ENCODE data around the gene NGF. TPM values are rescaled to one million over a fixed set of nuclear protein-coding genes. Genes with fewer than 3 reads are reported as not detected.
A peak's percentile ranks its signal among the peaks of the same experiment; 100 is the strongest.
"Not testable (repeated sequence)": the region's sequence is repeated elsewhere in the genome, so short reads cannot be mapped to it uniquely, and the experiment has no call there.

Gene NGF
- polyA plus RNA-seq, 3 donors, result not detected

DNA sequence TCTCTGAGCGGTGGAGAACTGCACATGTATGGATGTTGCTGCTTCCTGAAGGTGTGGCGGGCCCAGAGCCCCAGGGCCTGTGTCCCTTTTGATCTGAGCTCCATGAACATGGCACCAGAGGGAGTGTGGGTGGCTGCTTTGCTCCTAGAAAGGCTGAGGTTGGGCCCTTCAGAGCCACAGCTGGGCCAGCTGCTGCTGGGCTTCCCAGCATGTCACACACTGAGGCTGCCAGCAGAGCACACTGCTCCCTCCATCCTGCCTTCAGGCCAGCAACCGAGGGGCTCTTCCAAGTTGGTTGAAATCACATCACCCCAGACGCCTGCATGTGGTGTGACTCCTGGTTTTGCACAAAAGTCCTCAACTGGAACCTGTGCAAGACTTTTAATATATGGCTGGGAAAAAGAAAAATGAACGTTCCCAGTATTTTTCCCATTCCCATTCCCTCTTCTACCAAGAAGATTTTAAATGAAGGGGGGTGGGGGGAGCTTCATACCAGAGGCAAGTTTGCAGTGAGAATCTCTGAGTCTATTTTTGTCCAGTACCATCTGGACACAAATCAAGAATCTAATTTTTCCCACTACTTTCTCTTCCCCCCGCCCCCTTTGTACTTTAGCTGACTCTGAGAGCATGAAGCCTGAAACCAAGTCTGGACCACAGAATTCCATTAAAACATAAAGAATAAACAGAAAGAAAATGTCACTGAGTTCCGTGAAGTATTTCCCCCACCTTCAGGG lies 26.2 kb upstream of the NGF start:
- intact Hi-C loops (cut with micrococcal nuclease), result no loop called here
- Mint-ChIP-seq H3K9me3 (peaks cover 14 to 24% (median 18%) of the 10 kb centered on the region in 7 donors), H3K36me3 (no peaks in the 10 kb centered on the region)

DNA sequence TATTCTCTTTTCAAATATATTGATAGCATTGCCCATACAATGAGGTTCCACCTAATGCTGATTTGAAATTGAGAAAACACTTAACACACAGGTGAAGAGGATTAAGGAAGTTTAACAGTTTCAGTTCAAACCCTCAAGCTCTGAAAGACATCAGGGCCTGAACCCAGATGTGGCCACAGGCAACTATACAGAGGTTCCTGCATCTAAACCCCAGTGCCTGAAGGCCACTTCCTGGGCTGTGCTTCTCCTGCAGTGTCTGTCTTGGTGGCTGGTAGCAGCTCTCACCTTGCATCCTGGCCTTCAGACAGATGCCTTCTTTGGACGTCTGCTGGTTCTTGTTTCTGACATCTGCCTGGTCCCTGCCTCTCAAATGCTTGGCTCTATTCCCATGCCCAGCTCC lies 25.1 kb upstream of the NGF start:
- H3K27ac ChIP-seq (ENCODE audit: low read depth in 1 of 2, low read length in 2 of 2), result no peak overlapping the region
- H3K4me1 ChIP-seq (ENCODE audit: control insufficient read depth in 1 of 2, insufficient read depth in 2 of 2, low read length in 2 of 2), result no peaks in the 10 kb centered on the region
- H3K4me2 ChIP-seq (replicated peaks; ENCODE audit: extremely low read depth, low read length, poor library complexity, severe bottlenecking), result no peak overlapping the region
- no peaks in the 10 kb centered on the region for H3K36me3 Mint-ChIP-seq
- WGBS (ENCODE audit: insufficient coverage), result 90% methylated on average over 1 of the region's 1 CpG
- H3K27me3 ChIP-seq (ENCODE audit: control insufficient read depth in 2 of 2, insufficient read depth in 2 of 2, low read length in 2 of 2), result no peaks in the 10 kb centered on the region
- H3K79me2 ChIP-seq (ENCODE audit: insufficient read depth, low read length), result no peaks in the 10 kb centered on the region
- TF ChIP-seq, protein P1, sequence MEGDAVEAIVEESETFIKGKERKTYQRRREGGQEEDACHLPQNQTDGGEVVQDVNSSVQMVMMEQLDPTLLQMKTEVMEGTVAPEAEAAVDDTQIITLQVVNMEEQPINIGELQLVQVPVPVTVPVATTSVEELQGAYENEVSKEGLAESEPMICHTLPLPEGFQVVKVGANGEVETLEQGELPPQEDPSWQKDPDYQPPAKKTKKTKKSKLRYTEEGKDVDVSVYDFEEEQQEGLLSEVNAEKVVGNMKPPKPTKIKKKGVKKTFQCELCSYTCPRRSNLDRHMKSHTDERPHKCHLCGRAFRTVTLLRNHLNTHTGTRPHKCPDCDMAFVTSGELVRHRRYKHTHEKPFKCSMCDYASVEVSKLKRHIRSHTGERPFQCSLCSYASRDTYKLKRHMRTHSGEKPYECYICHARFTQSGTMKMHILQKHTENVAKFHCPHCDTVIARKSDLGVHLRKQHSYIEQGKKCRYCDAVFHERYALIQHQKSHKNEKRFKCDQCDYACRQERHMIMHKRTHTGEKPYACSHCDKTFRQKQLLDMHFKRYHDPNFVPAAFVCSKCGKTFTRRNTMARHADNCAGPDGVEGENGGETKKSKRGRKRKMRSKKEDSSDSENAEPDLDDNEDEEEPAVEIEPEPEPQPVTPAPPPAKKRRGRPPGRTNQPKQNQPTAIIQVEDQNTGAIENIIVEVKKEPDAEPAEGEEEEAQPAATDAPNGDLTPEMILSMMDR (IDR thresholded peaks at IDR 0.05), result no peak
- peaks cover 7 to 24% of the 10 kb centered on the region in 2 donors for H3K9me3 ChIP-seq (replicated peaks in 1 of 2; ENCODE audit: control insufficient read depth in 1 of 2, insufficient read depth in 1 of 2, low read length in 2 of 2)
- peak overlapping the region in 1 of 7 donors; percentile 24 for H3K27ac Mint-ChIP-seq
- no peaks in the 10 kb centered on the region for H3K27me3 Mint-ChIP-seq (ENCODE audit: low read depth in 3 of 3)
- no peak overlapping the region for H2AFZ ChIP-seq (ENCODE audit: insufficient read depth, low read depth, low read length, poor library complexity, severe bottlenecking)
- no peak overlapping the region for H3K4me3 Mint-ChIP-seq
- H3K36me3 ChIP-seq (replicated peaks in 1 of 2; ENCODE audit: control insufficient read depth in 1 of 2, insufficient read depth in 2 of 2, low read length in 2 of 2), result no peaks in the 10 kb centered on the region
- no peak overlapping the region for H3K4me3 ChIP-seq (replicated peaks in 1 of 3; ENCODE audit: low read depth in 2 of 3, low read length in 3 of 3)
- H3K9ac ChIP-seq (ENCODE audit: insufficient read depth, low read length, poor library complexity, severe bottlenecking), result no peak overlapping the region
- H3K9me3 Mint-ChIP-seq, result peaks cover 15 to 24% (median 18%) of the 10 kb centered on the region in 7 donors
- intact Hi-C loops (cut with micrococcal nuclease), result no loop called here
- DNase-seq, result no peak
- no peaks in the 10 kb centered on the region for H4K20me1 ChIP-seq (ENCODE audit: insufficient read depth, low read length)
- no peaks in the 10 kb centered on the region for H3K4me1 Mint-ChIP-seq

More for the DNA sequence above, 26.2 kb upstream of the NGF start:
- Mint-ChIP-seq H3K4me3 (no peak overlapping the region), H3K27ac (no peak overlapping the region), H3K4me1 (no peaks in the 10 kb centered on the region), H3K27me3 (ENCODE audit: low read depth in 3 of 3) (no peaks in the 10 kb centered on the region)
- Histone ChIP-seq H3K27ac (ENCODE audit: low read depth in 1 of 2, low read length in 2 of 2) (no peak overlapping the region), H3K4me2 (replicated peaks; ENCODE audit: extremely low read depth, low read length, poor library complexity, severe bottlenecking) (no peak overlapping the region), H4K20me1 (ENCODE audit: insufficient read depth, low read length) (no peaks in the 10 kb centered on the region), H3K79me2 (ENCODE audit: insufficient read depth, low read length) (no peaks in the 10 kb centered on the region), H3K4me3 (replicated peaks in 1 of 3; ENCODE audit: low read depth in 2 of 3, low read length in 3 of 3) (no peak overlapping the region), H3K36me3 (replicated peaks in 1 of 2; ENCODE audit: control insufficient read depth in 1 of 2, insufficient read depth in 2 of 2, low read length in 2 of 2) (no peaks in the 10 kb centered on the region), H3K27me3 (ENCODE audit: control insufficient read depth in 2 of 2, insufficient read depth in 2 of 2, low read length in 2 of 2) (no peaks in the 10 kb centered on the region), H3K9ac (ENCODE audit: insufficient read depth, low read length, poor library complexity, severe bottlenecking) (no peak overlapping the region), H3K9me3 (replicated peaks in 1 of 2; ENCODE audit: control insufficient read depth in 1 of 2, insufficient read depth in 1 of 2, low read length in 2 of 2) (peaks cover 7 to 24% of the 10 kb centered on the region in 2 donors), H3K4me1 (ENCODE audit: control insufficient read depth in 1 of 2, insufficient read depth in 2 of 2, low read length in 2 of 2) (no peaks in the 10 kb centered on the region), H2AFZ (ENCODE audit: insufficient read depth, low read depth, low read length, poor library complexity, severe bottlenecking) (no peak overlapping the region)
- TF ChIP-seq, protein P1 (IDR thresholded peaks at IDR 0.05), result no peak
- no peak for DNase-seq
- 92% methylated on average over 5 of the region's 7 CpGs for WGBS (ENCODE audit: insufficient coverage)

DNA sequence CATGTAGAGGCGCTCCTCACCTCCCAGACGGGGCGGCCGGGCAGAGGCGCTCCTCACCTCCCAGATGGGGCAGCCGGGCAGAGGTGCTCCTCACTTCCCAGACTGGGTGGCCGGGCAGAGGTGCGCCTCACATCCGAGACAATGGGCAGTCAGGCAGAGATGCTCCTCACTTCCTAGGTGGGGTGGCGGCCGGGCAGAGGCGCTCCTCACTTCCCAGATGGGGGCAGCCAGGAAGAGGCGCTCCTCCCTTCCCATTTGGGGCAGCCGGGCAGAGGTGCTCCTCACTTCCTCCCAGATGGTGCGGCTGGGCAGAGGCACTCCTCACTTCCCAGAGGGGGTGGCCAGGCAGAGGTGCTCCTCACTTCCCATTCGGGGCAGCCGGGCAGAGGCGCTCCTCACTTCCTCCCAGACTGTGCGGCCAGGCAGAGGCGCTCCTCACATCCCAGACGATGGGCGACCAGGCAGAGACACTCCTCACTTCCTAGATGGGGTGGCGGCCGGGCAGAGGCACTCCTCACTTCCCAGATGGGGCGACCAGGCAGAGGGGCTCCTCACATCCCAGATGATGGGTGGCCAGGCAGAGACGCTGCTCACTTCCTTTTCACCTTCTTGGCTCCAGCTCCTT lies 22.6 kb upstream of the NGF start:
- not testable (repeated sequence) for H3K4me3 Mint-ChIP-seq; H3K4me2 ChIP-seq (replicated peaks; ENCODE audit: extremely low read depth, low read length, poor library complexity, severe bottlenecking); H3K27ac Mint-ChIP-seq

More for the DNA sequence above, 22.6 kb upstream of the NGF start:
- DNase-seq; H3K36me3 Mint-ChIP-seq; H3K4me3 ChIP-seq (replicated peaks in 1 of 3; ENCODE audit: low read depth in 2 of 3, low read length in 3 of 3); H3K27me3 Mint-ChIP-seq (ENCODE audit: low read depth in 3 of 3); H3K79me2 ChIP-seq (ENCODE audit: insufficient read depth, low read length); H3K9ac ChIP-seq (ENCODE audit: insufficient read depth, low read length, poor library complexity, severe bottlenecking); H3K36me3 ChIP-seq (replicated peaks in 1 of 2; ENCODE audit: control insufficient read depth in 1 of 2, insufficient read depth in 2 of 2, low read length in 2 of 2); H3K4me1 Mint-ChIP-seq; H3K4me1 ChIP-seq (ENCODE audit: control insufficient read depth in 1 of 2, insufficient read depth in 2 of 2, low read length in 2 of 2); intact Hi-C loops (cut with micrococcal nuclease); H4K20me1 ChIP-seq (ENCODE audit: insufficient read depth, low read length); H3K27me3 ChIP-seq (ENCODE audit: control insufficient read depth in 2 of 2, insufficient read depth in 2 of 2, low read length in 2 of 2); H3K27ac ChIP-seq (ENCODE audit: low read depth in 1 of 2, low read length in 2 of 2); H2AFZ ChIP-seq (ENCODE audit: insufficient read depth, low read depth, low read length, poor library complexity, severe bottlenecking): not testable (repeated sequence)
- peaks cover 7 to 24% of the 10 kb centered on the region in 2 donors for H3K9me3 ChIP-seq (replicated peaks in 1 of 2; ENCODE audit: control insufficient read depth in 1 of 2, insufficient read depth in 1 of 2, low read length in 2 of 2)
- 96% methylated on average over 8 of the region's 26 CpGs for WGBS (ENCODE audit: insufficient coverage)
- peaks cover 15 to 24% (median 20%) of the 10 kb centered on the region in 7 donors for H3K9me3 Mint-ChIP-seq

Measured in CD14-positive monocyte (primary cell).